Measurements from ENCODE around the gene PTPRM.

DNA sequence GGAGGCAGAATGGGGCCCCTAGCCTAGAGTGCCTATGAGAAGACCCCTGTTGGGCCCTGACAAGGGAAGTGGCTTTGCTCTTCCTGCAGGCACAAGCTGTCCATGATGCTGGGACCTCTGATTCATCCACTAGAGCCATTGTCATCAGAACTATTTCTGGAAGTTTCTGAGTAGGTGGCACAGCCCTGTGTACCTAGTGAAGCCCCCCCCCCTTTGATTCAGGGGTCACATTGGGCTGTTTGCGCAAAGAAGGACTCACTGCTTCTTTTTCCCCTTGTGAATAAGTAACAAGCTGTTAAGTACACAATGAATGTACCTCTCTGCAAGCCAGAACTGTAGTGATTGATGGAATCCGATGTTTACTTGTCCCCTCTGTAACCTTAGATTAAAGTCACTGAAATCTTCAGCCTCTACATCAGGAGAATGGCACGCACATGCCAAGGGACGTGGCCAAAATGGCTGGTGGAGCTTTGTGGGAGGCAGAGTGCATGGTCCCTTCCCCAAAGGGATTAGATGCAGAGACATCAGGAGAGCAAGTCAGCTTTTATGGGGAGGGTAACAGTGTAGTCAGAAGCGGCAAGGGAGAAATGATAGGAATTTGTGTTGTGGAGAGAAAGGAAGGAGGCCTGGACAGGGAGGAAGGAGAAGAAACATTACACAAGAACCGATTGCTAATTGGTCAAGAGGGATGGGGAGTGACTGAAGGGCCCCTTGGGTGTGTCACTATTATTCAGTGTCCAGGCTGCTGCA lies 774.5 kb downstream of the PTPRM start:
- no peak for TF ChIP-seq CTCF (IDR thresholded peaks at IDR 0.05)
- no peak for TF ChIP-seq POLR2A (IDR thresholded peaks at IDR 0.05)
